RKO (cell line): ENCODE results near the gene DUSP18.
"Not testable (repeated sequence)": the region's sequence is repeated elsewhere in the genome, so short reads cannot be mapped to it uniquely, and the experiment has no call there.

Experiments used
- DNase-seq: peaks from one replicate; pipeline ENCODE4 v3.0.0-alpha.2; 2016; ENCODE audit warnings: low spot score

The DUSP18 gene

DNA sequence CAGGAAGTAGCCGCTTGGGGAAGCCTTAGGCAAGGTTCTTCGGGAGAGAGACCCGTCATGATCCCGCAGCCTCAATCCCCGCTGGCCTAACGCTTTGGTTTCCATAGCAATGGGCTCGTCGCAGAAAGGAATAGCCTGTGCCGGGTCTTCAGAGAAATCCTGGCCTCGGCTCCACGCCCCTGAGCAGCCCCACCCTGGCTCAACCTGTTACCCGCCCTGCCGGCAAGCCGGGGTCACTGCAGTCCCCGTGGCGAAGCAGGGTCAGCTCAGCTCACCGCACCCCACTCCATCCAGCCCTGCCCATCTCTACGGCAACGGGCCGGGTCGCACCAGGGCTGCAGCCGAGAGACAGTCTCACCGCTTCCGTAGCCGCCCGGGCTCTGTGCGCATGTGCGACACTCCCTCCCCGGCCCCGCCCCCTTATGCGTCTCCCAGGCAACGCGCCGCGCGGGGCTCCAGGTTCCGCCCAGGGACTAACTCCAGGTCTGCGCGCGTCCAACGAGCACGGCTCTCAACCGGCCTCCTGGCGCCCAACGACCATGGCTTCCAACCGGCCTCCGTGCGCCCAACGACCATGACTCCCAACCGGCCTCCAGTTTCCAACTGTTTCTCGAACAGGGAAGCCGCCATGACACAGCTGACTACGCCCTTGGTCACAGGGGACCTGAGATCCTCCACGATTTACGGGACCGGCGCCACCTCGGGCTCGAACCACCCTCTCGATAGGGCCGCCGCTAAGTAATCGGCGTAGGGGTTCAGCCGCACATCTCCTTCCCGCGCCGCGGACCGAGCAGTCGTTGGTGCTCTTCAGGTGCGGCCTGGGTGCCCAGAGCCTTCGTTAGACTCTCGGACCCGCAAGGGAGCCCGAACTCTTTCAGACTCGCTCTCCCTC, at the start of gene DUSP18:
TSS of gene DUSP18 (minus strand) at position 382 of the 892 bp plus-strand sequence. CDS start 3,872 bp downstream, outside the sequence.
- peak; percentile 93 for DNase-seq

DNA sequence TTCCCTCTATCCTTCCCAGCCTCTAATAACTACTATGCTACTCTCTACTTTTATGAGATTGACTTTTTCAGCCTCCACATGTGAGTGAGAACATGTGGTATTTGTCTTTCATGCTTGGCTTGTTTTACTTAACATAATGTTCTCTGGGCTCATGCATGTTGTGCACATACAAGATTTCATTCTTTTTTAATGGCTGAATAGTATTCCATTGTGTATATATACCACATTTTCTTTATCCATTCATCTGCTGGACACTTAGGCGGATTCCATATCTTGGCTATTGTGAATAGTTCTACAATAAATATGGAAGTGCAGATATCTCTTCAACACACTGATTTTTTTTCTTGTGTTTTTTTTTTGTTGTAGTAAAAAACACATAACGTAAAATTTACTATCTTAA, 46.4 kb upstream of the DUSP18 start:
- DNase-seq: no peak

DNA sequence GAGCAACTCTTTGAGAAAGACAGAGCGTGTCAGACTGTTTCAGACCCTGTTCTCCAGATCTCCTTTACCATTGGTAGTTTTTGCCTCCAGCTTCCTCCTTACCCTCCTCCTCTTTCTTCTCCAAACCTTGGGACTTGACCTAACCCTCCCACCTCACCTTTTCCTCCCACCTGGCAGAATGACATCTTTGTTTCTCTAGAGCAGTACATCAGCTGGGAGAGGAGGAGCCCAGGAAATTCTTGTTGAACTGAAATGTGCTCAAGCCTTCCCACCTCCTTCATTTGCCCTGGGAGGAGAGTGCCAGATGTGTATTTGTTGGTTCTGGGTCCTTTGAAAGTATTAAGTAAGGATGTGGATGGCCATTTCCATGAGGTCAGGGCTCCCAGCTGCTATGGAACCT, 44.4 kb upstream of the DUSP18 start:
- DNase-seq: no peak

GRCh38 chr22:30709980-30710379, 42.3 kb upstream of the DUSP18 start:
- DNase-seq: not testable (repeated sequence)

GRCh38 chr22:30705710-30706651, 38.3 kb upstream of the DUSP18 start:
- DNase-seq: no peak

GRCh38 chr22:30704978-30705377, 37.3 kb upstream of the DUSP18 start:
- DNase-seq: no peak

GRCh38 chr22:30702856-30703255, 35.2 kb upstream of the DUSP18 start:
- DNase-seq: no peak

DNA sequence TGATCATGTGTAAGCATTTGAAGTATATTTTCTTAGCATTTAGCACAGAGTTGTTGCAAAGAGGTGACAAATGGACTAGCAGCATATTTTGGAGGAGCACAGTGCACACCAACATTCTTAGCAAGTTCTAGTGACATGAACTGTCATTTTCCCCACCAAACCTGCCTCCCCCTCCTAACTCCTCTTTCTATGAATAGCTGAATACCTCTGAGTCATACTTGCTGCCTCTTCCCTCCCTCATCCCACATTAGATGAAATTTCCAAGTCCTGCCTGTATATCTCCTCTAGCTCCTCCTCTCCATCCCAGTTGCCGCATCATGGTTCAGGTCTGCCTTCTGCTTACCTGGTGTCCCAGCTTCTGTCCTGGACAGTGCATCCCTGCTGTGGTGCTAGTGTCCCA, 34.2 kb upstream of the DUSP18 start:
- peak; percentile 34 for DNase-seq

DNA sequence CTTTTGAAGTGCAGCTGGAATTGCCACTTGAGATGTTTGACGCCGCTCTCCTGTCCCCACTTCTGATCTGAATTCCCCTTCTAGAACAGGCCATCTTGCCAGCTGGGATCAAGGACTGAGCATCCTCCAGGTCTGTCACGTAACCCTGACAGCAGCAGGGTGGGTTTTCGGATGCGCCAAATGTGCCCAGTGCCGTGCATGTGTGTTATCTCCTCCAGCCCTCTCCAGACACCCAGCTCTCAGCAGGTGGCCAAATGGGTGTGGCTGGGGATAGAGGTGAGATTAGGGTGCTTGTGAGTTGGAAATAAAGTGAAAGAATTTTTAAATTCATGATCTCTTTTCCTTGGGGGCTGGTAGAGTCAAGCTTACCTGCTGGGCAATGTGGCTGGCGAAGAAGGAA, 30.3 kb upstream of the DUSP18 start:
- DNase-seq: no peak

DNA sequence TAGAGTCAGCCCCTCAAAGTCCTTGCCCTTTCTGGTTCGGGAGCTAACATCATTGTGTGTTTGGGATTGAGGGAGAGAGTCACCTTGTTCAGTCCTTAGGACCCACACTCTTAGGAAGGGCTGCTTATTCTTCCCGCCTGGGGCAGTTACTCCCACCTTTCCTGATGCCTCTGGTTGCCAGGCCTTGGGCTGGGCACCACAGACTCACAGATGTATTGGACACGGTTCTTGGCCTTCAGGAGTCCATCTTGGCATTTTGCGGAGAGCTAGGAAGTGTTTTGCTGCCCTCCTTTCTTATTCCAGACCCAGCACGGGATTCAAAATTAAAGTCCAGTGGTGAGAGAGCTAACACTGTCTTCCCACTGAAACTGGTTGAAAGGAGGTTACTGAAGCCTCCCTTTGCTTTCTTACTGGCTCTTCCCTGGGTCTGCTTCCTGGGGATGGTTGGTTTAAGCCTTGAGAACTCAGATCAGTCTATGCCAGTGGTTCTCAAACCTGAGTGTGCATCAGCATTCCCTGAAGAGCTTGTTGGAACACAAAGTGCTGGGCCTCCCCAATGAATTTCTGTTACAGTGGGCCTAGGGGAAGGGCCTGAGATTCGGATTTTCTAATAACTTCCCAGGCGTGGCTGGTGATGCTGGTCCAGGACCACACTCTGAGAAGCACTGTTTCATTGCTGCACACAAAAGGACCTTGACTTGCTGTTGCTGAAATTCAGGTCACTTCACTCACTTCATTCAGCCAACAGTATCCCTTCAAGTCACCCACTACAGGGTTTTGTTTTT, 28.4 kb upstream of the DUSP18 start:
- no peak for DNase-seq

DNA sequence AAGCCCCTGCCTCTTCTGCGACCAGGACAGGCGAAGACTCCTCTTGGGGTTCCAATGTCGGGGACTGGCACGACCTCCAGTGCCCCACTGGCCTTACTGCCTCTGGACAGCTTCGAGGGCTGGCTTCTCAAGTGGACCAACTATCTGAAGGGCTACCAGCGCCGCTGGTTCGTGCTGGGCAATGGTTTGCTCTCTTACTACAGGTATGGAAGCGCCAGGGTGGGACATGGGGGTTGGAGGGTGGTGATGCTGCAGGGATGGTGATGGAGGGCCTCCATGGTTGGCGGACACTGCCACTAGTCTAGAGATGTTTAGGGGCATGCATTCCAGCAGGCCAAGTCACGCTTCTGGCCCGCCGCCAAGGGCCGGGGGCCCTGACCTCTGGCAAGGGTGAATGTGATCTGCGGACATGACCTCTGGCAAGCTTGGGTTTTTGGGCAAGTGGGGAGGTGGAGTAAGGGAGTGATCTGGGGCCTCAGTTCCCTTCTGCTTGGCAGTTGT, 27.7 kb upstream of the DUSP18 start:
- DNase-seq: no peak

DNA sequence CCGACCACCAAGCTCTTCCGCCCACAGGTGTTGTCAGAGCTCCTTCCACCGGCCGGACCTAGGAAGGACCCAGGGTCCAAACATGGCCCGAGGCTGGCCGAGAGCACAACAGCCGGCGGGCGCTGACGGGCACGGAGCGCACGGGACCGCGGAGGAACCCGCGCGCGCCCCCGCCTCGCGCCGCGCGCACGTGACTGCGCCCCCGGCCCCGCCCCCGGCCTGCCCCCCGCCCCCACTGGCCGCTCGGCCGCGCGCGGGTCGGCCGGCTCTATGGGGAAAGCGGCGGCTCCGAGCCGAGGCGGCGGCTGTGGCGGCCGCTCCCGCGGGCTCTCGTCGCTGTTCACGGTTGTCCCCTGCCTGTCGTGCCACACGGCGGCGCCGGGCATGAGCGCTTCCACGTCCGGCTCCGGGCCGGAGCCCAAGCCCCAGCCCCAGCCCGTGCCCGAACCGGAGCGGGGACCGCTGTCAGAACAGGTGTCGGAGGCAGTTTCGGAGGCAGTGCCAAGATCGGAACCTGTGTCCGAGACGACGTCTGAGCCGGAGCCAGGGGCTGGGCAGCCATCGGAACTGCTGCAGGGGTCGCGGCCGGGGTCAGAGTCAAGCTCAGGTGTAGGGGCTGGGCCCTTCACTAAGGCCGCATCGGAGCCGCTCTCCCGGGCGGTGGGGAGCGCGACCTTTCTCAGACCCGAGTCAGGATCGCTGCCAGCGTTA, 27.1 kb upstream of the DUSP18 start, which contains the start of gene OSBP2:
TSS of gene OSBP2 (plus strand) at position 235 of the 711 bp plus-strand sequence. CDS start at position 271, 36 bp downstream.
- DNase-seq: peak; percentile 34

DNA sequence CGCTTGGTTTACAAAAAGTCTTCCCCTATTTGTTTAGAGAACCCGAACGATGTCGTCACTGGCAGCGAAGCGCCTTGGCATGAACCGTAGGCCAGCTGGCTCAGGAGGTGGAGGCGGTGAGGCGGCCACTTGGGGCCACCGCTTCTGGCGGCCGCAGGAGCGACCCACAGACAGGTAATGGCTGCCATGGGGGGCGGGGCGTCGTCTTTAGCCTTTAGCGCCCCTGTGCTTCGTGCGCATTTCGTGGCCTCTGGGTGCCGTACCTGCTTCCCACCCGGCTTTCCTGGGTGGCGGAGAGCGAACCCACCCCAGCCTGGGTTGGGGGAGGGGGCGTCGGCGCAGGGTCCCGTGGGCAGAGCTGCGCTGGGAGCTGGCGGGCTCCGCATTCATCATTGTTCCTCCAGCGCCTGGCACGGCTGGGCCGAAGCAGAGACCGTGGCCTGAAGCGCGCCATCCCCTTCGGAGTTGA, 26.5 kb upstream of the DUSP18 start:
- peak; percentile 67 for DNase-seq

- peak; percentile 22 for DNase-seq
These were observed 23.5 kb upstream of the DUSP18 start for GRCh38 chr22:30691204-30691603.

- DNase-seq: no peak
These were observed 21.9 kb upstream of the DUSP18 start for GRCh38 chr22:30689622-30690021.

DNA sequence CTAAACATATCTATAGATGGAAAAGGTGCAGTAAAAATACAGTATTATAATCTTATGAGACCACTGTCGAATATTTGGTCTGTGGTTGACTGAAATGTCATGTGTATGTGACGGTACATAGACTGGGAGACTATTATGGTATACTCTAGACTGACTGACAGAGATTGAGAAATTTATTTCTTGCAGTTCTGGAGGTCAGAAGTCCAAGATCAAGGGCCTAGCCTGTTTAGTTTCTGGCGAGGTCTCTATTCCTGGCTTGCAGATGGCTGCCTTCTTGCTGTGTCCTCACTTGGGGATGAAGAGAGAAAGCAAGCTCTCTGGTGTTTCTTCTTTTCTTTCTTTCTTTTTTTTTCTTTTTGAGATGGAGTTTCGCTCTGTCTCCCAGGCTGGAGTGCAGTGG, 19.7 kb upstream of the DUSP18 start:
- DNase-seq: no peak

GRCh38 chr22:30685178-30685577, 17.5 kb upstream of the DUSP18 start:
- DNase-seq: no peak

DNA sequence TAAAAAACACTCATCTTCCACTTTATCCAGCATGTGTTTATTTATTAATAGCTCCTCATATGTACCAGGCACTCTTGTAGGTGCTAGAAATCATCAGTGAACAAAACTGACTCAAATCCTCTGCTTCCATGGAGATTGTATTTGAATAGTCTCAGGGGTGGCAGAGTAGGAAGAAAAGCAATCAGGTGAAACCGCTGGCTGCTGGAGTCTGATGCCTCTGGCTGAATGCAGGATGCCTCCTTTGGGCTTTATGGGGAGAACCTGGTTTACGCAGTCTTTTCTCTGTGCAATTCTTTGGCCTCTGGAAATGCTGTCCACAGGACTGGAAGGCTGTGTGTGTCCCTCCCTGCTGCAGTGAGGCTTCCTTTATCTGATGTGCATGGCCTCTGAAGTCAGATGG, 14.2 kb upstream of the DUSP18 start:
- DNase-seq: no peak

- DNase-seq: no peak
These were observed 13.5 kb upstream of the DUSP18 start for GRCh38 chr22:30680991-30681770.
